HepG2 (cell line): ENCODE data around the gene TMEM95. TPM values are rescaled to one million over a fixed set of nuclear protein-coding genes. Genes with fewer than 3 reads are reported as not detected.

Experiments
- CAMTA2 ChIP-seq: sonication (generic); formaldehyde crosslinking; IDR thresholded peaks from 2 replicates; pipeline ENCODE4 v1.4.0; 2020; ENCODE audit warnings: mild to moderate bottlenecking, missing genetic modification reagents, borderline replicate concordance
- CBX1 ChIP-seq: IDR thresholded peaks from one replicate; pipeline ENCODE4 v1.6.1; 2016; ENCODE audit warnings: antibody characterized with exemption, low read depth
- CC2D1A ChIP-seq: sonication (generic); formaldehyde crosslinking; IDR thresholded peaks from 2 replicates; pipeline ENCODE4 v1.8.1; 2023; ENCODE audit warnings: mild to moderate bottlenecking, missing genetic modification reagents
- CREB1 ChIP-seq, 2 experiments: fragments of 450-650 bp in 1 of 2; IDR thresholded peaks; 2 replicates each; pipeline ENCODE4 v1.6.1; 2016 to 2017; ENCODE audit warnings: control low read depth in 1 of 2, mild to moderate bottlenecking in 1 of 2, missing compliant biosample characterization in 1 of 2, missing genetic modification characterization in 1 of 2
- EED ChIP-seq: sonication (generic); formaldehyde crosslinking; IDR thresholded peaks from 2 replicates; pipeline ENCODE4 v1.5.0; 2020; ENCODE audit warnings: mild to moderate bottlenecking, missing genetic modification reagents
- MAZ ChIP-seq, 2 experiments: sonication (generic) in 1 of 2; formaldehyde crosslinking in 1 of 2; IDR thresholded peaks; 2 replicates each; pipeline versions ENCODE4 v1.5.0 to v1.6.1; 2012 to 2020; ENCODE audit warnings: low read depth in 2 of 2, mild to moderate bottlenecking in 2 of 2, borderline replicate concordance in 1 of 2, improper control_type of control experiment in 1 of 2, low read length in 1 of 2, missing genetic modification reagents in 1 of 2, moderate library complexity in 1 of 2
- NFE2L1 ChIP-seq: sonication (generic); formaldehyde crosslinking; IDR thresholded peaks from 2 replicates; pipeline ENCODE4 v1.4.0; 2020; ENCODE audit warnings: missing genetic modification reagents, mild to moderate bottlenecking, borderline replicate concordance
- POGZ ChIP-seq: sonication (generic); formaldehyde crosslinking; IDR thresholded peaks from 2 replicates; pipeline ENCODE4 v1.4.0; 2020; ENCODE audit warnings: mild to moderate bottlenecking, missing genetic modification reagents
- SAFB2 ChIP-seq: sonication (generic); formaldehyde crosslinking; IDR thresholded peaks from 2 replicates; pipeline ENCODE4 v1.5.1; 2020; ENCODE audit warnings: missing genetic modification reagents, low read depth, mild to moderate bottlenecking, borderline replicate concordance
- TBL1XR1 ChIP-seq: fragments of 150-350 bp; IDR thresholded peaks from 2 replicates; pipeline ENCODE4 v1.6.1; 2014; ENCODE audit warnings: borderline replicate concordance, low read length; ENCODE audit not compliant: partially characterized antibody
- TBP ChIP-seq: sonication (generic); formaldehyde crosslinking; IDR thresholded peaks from 2 replicates; pipeline ENCODE4 v1.5.0; 2020; ENCODE audit warnings: missing genetic modification reagents
- TBX2 ChIP-seq: sonication (generic); formaldehyde crosslinking; IDR thresholded peaks from 2 replicates; pipeline ENCODE4 v1.5.0; 2020; ENCODE audit warnings: missing genetic modification reagents, mild to moderate bottlenecking, borderline replicate concordance
- ZKSCAN1 ChIP-seq: fragments of 150-350 bp; IDR thresholded peaks from 2 replicates; pipeline ENCODE4 v1.6.1; 2014; ENCODE audit warnings: low read length
- ZNF564 ChIP-seq: sonication (generic); formaldehyde crosslinking; IDR thresholded peaks from 2 replicates; pipeline ENCODE4 v1.8.1; 2023; ENCODE audit warnings: mild to moderate bottlenecking, missing genetic modification reagents
- ZNF7 ChIP-seq: IDR thresholded peaks from 2 replicates; pipeline ENCODE4 v1.6.1; 2016; ENCODE audit warnings: missing biosample characterization, missing genetic modification reagents
- polyA plus RNA-seq, 8 experiments: library from polyadenylated mRNA; depleted of rRNA in 3 of 8; stranded (reverse) in 7 of 8; unstranded in 1 of 8; fragments of >200 nt; fragmentation: Illumina TruSeq in 4 of 8; extraction: Trizol in 4 of 8; gene quantifications; 2 replicates each; pipeline versions ENCODE4 v1.2.1 to v1.2.3, GENCODE V29; 2011 to 2016; ENCODE audit warnings: low read depth in 4 of 8, missing spikeins in 1 of 8, mixed read lengths in 1 of 8; ENCODE audit not compliant: insufficient read depth in 1 of 8
- total RNA-seq, 5 experiments: library from RNA; depleted of rRNA; stranded (reverse); fragments of >200 nt; fragmentation: Illumina TruSeq; extraction: Trizol; gene quantifications; 2 replicates each; pipeline ENCODE4 v1.2.3, GENCODE V29; 2016; ENCODE audit warnings: low read depth in 1 of 5
- TF ChIP-seq, protein P1 (sequence below): sonication (generic); formaldehyde crosslinking; IDR thresholded peaks from 2 replicates; pipeline ENCODE4 v1.4.0; 2020; ENCODE audit warnings: missing genetic modification reagents, borderline replicate concordance
- TF ChIP-seq, protein P2 (sequence below): sonication (generic); formaldehyde crosslinking; IDR thresholded peaks from 2 replicates; pipeline ENCODE4 v1.4.0; 2020; ENCODE audit warnings: missing genetic modification reagents, borderline replicate concordance
- TF ChIP-seq, protein P3 (sequence below): sonication (generic); formaldehyde crosslinking; IDR thresholded peaks from 2 replicates; pipeline ENCODE4 v1.4.0; 2020; ENCODE audit warnings: mild to moderate bottlenecking, missing genetic modification reagents
- TF ChIP-seq, protein P4 (sequence below): sonication (generic); formaldehyde crosslinking; IDR thresholded peaks from 2 replicates; pipeline ENCODE4 v1.4.0; 2020; ENCODE audit warnings: missing genetic modification reagents, borderline replicate concordance

The TMEM95 gene
- total and polyA plus RNA-seq, 2 of the 13 experiments (the other 11 are each of a cell fraction or from before 2014, with no cell fraction given): not detected

DNA sequence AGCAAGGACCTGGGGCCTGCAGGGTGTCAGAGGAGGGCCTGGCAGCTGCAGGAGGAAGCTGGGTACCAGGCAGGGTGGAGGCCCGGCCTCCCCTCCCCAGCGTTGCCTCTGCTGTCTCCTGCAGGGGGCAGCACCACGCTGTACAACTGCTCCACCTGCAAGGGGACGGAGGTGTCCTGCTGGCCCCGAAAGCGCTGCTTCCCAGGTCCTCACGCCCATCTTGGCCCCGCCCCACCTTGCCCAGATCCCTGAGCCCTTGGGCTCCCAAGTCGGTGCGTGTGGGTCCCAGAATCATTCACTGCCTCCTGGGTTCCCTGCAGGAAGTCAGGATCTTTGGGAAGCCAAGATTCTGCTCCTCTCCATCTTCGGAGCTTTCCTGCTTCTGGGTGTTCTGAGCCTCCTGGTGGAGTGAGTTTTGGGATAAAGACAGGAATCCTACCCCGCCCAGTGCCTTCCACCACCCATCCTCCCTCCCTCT is 1.2 kb downstream of the TMEM95 start (continued):
- TF ChIP-seq, protein P1, sequence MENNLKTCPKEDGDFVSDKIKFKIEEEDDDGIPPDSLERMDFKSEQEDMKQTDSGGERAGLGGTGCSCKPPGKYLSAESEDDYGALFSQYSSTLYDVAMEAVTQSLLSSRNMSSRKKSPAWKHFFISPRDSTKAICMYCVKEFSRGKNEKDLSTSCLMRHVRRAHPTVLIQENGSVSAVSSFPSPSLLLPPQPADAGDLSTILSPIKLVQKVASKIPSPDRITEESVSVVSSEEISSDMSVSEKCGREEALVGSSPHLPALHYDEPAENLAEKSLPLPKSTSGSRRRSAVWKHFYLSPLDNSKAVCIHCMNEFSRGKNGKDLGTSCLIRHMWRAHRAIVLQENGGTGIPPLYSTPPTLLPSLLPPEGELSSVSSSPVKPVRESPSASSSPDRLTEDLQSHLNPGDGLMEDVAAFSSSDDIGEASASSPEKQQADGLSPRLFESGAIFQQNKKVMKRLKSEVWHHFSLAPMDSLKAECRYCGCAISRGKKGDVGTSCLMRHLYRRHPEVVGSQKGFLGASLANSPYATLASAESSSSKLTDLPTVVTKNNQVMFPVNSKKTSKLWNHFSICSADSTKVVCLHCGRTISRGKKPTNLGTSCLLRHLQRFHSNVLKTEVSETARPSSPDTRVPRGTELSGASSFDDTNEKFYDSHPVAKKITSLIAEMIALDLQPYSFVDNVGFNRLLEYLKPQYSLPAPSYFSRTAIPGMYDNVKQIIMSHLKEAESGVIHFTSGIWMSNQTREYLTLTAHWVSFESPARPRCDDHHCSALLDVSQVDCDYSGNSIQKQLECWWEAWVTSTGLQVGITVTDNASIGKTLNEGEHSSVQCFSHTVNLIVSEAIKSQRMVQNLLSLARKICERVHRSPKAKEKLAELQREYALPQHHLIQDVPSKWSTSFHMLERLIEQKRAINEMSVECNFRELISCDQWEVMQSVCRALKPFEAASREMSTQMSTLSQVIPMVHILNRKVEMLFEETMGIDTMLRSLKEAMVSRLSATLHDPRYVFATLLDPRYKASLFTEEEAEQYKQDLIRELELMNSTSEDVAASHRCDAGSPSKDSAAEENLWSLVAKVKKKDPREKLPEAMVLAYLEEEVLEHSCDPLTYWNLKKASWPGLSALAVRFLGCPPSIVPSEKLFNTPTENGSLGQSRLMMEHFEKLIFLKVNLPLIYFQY (CRISPR knock-in tag): 0 out of 2 replicates have a peak, but pooled peaks have one; percentile 52
- TF ChIP-seq, protein P2, sequence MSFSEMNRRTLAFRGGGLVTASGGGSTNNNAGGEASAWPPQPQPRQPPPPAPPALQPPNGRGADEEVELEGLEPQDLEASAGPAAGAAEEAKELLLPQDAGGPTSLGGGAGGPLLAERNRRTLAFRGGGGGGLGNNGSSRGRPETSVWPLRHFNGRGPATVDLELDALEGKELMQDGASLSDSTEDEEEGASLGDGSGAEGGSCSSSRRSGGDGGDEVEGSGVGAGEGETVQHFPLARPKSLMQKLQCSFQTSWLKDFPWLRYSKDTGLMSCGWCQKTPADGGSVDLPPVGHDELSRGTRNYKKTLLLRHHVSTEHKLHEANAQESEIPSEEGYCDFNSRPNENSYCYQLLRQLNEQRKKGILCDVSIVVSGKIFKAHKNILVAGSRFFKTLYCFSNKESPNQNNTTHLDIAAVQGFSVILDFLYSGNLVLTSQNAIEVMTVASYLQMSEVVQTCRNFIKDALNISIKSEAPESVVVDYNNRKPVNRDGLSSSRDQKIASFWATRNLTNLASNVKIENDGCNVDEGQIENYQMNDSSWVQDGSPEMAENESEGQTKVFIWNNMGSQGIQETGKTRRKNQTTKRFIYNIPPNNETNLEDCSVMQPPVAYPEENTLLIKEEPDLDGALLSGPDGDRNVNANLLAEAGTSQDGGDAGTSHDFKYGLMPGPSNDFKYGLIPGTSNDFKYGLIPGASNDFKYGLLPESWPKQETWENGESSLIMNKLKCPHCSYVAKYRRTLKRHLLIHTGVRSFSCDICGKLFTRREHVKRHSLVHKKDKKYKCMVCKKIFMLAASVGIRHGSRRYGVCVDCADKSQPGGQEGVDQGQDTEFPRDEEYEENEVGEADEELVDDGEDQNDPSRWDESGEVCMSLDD (CRISPR knock-in tag): no peak
- TF ChIP-seq ZNF564 (CRISPR knock-in tag): no peak
- TF ChIP-seq CC2D1A (CRISPR knock-in tag): no peak
- TF ChIP-seq SAFB2 (CRISPR knock-in tag): no peak
- peak; percentile 57; the same call in 1 of the 2 replicates for TF ChIP-seq TBX2
- 0 out of 2 replicates have a peak, but pooled peaks have one; percentile 18 for TF ChIP-seq POGZ (CRISPR knock-in tag)
- TF ChIP-seq CBX1: peak; percentile 74
- TF ChIP-seq NFE2L1 (CRISPR knock-in tag): no peak
- no peak for TF ChIP-seq CREB1 (IDR thresholded peaks at IDR 0.05)
- TF ChIP-seq CREB1 (CRISPR knock-in tag; IDR thresholded peaks at IDR 0.05): no peak
- no peak for TF ChIP-seq TBL1XR1
- no peak for TF ChIP-seq ZNF7
- TF ChIP-seq CAMTA2: no peak
- no peak for TF ChIP-seq TBP (CRISPR knock-in tag)
- TF ChIP-seq, protein P3, sequence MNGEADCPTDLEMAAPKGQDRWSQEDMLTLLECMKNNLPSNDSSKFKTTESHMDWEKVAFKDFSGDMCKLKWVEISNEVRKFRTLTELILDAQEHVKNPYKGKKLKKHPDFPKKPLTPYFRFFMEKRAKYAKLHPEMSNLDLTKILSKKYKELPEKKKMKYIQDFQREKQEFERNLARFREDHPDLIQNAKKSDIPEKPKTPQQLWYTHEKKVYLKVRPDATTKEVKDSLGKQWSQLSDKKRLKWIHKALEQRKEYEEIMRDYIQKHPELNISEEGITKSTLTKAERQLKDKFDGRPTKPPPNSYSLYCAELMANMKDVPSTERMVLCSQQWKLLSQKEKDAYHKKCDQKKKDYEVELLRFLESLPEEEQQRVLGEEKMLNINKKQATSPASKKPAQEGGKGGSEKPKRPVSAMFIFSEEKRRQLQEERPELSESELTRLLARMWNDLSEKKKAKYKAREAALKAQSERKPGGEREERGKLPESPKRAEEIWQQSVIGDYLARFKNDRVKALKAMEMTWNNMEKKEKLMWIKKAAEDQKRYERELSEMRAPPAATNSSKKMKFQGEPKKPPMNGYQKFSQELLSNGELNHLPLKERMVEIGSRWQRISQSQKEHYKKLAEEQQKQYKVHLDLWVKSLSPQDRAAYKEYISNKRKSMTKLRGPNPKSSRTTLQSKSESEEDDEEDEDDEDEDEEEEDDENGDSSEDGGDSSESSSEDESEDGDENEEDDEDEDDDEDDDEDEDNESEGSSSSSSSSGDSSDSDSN (CRISPR knock-in tag): peak; percentile 33; the same call in 1 of the 2 replicates
- no peak for TF ChIP-seq ZKSCAN1
- TF ChIP-seq, protein P4, sequence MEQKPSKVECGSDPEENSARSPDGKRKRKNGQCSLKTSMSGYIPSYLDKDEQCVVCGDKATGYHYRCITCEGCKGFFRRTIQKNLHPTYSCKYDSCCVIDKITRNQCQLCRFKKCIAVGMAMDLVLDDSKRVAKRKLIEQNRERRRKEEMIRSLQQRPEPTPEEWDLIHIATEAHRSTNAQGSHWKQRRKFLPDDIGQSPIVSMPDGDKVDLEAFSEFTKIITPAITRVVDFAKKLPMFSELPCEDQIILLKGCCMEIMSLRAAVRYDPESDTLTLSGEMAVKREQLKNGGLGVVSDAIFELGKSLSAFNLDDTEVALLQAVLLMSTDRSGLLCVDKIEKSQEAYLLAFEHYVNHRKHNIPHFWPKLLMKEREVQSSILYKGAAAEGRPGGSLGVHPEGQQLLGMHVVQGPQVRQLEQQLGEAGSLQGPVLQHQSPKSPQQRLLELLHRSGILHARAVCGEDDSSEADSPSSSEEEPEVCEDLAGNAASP (CRISPR knock-in tag): 0 out of 2 replicates have a peak, but pooled peaks have one; percentile 55
- TF ChIP-seq MAZ (IDR thresholded peaks at IDR 0.05; ENCODE audit: borderline replicate concordance, low read depth, low read length): peak; percentile 49; the same call in 1 of the 2 replicates
- peak; percentile 79 for TF ChIP-seq MAZ (CRISPR knock-in tag; IDR thresholded peaks at IDR 0.05; ENCODE audit: low read depth)
- no peak for TF ChIP-seq EED (CRISPR knock-in tag)
